ENCODE measurements around the gene GDI1.

GDI1 gene

DNA sequence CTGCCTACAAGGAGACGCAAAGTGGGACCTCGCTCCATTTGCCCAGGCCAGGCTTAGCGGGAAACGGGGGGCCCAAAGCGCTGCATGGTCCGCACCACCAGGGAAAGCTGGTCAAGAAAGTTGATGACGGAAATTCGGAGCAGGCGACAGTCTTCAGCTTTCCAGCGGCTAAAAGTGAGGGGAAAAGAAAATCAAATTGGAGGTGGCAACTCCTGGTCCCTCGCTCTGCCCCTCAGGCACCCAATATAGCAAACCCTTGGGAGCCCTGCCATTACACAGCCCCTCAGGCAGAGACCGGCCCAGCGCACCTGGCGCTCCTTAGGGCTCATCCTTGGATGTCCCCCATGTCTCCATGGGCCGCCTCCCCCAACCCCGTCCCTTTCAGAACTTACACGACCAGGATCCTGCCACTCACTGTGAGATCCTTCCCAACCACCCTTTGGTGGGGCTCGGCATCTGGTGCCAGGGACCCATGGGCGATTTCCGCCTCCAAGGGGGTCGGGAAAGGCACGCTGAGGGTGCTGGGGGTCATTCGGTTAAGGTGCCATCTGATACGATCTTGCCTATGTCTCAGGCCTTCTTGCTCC lies 41.0 kb downstream of the GDI1 start:
- DNase-seq (ENCODE audit: extremely low read depth in 1 of 2, low read depth in 1 of 2), result no peak

DNA sequence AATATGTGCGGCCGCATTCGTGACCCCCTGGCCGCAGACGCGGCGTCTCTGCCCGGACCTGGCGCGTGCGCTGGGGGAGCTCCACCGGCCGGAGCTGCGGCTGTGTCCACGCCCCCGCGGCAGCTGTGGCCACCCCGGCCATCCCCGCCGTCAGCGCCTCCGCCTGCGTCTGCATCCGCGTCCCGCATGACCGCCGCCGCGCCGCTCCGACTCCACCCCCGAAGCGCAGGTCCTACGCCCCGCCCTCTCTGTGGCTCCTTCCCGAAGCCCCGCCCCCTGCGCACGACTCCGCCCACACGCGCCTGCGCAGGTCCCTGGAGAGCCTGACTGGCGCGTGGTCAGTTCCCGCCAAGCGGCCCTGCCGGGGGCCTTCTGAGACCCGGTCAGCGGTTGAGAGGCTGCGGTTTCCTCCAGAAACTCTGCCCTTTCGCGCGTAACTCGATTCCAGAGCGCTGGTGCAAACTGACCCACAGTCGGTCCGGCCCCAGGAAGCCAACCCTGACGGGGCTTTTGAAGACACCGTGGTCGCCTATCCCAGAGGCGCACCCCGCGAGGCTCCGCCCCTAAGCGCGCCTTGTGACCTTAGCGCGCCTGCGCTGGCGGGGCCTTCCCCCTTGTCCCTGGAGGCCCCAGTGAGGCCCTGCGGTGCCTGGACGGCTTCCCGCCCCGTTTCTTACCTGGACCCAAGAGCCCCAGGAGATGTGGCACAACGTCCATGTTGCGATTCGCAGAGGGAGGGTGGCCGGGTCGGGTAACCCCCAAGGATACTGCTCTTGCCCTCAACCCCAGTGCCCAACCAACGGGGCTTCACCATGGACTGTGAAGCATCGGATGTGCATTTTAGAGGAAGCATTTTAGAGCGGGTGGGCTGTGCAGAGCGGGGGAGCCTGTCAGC lies 42.0 kb downstream of the GDI1 start, which contains the start of gene LAGE3:
LAGE3 (minus strand) TSS at position 554 of the 895 bp plus-strand sequence; CDS start at position 188, 366 bp downstream.
- DNase-seq (ENCODE audit: extremely low read depth in 1 of 2, low read depth in 1 of 2), result peak; percentile 83 to 90

DNA sequence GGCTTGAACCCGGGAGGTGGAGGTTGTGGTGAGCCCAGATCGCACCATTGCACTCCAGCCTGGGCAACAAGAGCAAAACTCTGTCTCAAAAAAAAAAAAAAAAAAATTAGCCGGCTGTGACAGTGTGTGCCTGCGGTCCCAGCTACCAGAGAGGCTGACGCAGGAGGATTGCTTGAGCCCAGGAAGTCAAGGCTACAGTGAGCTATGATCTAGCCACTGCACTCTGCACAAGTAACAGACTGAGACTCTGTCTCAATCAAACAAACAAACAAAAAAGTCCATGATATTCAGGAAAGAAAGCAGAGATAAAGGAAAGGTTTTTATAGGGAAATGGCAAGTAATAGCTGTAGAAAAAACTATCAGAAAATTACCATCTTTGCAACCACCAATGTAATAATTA lies 44.2 kb downstream of the GDI1 start:
- no peak for DNase-seq (ENCODE audit: extremely low read depth in 1 of 2, low read depth in 1 of 2)

DNA sequence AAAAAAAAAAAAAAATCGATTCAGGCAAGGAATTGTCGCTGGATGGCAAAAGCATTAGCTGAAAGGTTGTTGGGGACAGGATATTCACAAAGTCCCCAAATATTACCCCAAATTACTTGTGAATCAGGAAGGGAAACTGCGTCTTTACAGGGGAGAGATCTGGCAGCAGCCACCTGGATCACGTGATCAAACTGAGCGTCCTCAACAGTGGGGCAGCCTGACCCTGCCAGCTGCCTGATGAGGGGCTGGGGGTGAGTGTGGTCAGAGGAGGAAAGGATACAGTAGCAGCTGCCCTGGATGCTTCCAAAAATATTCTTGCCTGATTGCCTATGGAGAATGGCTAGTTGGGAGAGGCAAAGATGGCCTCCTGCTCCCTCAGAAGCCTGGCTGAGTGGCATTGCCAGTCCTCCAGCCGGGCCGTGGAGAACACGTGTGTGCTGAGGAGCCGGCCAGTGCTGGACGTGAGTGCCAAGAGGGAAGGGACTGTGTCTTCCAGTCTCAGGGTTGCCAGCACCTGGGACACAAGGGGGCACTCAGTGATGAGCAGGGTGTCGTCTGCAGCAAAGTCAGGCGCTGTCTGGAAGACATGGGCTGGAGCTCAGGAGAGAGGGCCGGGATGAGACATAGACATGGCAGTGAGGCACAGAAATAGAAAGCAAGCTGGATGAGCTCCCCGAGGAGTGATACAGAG lies 45.1 kb downstream of the GDI1 start:
- no peak for DNase-seq (ENCODE audit: extremely low read depth in 1 of 2, low read depth in 1 of 2)

DNA sequence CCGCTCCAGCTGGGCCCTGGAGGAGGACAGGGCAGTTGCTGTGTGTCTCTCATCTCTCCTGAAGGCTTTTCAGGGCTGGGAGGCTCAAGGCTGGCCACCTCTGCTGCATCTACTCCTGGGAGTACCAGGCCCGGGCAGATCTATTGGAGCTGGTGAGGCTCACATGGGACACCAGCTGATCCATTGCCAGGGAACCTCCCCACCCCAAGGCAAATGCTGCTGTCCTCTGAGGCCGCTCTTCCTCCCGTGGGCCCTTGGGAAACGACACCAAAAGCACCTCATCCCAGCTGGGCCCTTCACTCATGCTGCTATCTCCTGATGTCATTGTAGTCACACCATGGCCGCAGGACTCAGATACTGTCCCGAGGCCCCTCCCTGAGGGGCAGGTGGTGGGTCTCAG lies 45.8 kb downstream of the GDI1 start:
- no peak for DNase-seq (ENCODE audit: extremely low read depth in 1 of 2, low read depth in 1 of 2)

DNA sequence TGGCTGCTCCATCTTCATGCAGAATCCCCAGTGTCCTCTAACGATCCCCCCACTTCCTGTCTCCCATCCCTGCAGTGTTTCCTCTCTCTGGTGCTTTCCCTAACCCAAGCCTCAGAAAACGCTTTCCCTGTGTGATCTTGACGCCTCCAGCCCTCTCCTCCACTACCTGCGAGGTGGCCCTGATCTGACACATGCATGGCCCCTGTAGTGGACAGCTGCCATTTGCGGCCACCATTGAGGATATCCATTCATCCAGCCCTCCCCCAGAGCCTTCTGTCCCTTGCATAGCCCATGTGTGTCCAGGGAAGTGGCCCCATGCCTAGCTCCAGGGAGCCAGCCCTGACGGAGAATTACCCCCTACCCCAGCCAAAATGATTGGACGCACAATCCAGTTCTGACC lies 46.4 kb downstream of the GDI1 start:
- DNase-seq (ENCODE audit: extremely low read depth in 1 of 2, low read depth in 1 of 2), result no peak

DNA sequence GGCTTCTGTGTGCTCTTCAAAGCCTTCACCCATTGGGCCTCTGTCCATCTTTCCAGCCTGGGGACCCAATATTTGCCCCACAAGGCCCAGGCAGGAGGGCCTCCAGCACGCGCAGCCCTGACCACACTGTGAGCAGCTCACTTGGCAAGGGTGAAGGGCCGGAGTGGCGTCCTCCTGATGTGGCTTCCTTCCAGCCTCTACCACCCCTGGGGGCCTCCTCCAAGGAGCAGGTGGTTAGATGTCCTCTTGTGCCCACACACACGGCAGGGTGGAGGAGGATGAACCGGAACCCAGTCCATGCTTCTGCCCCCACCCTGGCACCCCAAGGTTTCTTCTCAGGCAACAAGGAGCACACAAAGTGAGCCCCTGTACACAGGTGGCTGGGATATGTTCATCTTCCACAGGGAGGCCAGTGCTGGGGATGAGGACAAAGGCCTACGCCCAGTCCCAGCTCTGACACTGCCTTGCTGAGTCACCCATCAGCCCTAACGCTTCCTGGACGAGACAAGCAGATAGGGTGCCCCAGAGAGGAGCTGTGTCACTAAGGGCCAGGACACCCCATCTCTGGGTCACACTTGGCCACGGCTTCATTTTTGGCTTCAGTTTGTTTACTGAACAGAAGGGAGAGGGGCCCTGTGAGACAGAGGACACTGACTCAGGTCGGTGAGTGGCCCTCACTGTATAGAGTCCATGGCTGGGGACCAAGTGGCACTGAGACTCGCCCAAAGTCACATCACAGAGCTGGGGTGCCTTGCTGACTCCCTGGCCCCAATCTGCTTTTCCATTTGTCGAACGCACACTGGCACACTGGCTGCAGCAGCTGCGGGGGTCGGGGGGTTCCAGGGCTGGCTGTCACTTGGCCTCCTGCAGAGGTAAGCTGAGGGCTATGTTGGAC lies 47.5 kb downstream of the GDI1 start:
- no peak for DNase-seq (ENCODE audit: extremely low read depth in 1 of 2, low read depth in 1 of 2)

DNA sequence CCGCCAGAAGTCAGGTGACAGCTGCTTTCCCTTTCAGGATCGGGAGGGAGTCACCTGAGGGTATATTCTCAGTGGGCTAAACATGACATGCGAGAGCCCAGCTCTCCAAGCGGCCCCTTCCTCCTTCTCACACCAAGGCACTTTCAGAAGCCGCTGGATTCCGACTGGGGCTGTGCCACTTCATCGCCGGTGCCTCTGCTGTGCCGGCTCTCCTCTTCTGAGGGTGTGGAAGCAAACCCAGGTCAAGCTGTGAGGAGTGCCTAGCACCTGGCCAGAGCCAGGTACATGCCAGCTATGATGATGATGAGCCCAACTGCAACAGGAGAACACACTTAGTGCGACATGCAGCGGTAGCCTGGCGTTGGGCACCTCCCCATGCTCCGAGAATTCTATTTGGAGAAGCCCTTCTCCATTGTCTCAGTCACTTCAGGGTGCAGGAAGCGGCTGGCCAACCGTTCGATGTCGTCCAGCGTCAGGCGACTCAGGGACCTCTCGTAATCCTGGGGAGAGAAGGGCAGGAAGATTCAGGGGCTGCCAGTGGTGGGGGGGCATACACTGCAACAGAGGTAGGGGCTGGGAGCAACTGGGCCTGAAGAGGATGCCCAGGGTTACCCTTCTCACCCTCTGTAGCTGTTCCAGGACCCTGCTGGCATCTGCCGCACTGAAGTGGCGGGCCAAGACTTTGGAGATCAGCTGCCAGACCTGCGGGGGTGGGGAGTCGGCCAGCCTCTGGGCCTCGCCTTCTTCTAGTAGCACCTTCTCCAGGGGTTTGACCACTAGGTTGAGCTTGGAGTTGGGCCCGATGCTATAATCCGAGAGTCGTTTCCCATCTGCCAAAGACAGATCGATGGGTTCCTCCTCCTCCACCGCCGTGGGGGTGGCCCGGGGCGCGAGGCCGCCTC lies 48.4 kb downstream of the GDI1 start:
- DNase-seq (ENCODE audit: extremely low read depth in 1 of 2, low read depth in 1 of 2), result no peak

DNA sequence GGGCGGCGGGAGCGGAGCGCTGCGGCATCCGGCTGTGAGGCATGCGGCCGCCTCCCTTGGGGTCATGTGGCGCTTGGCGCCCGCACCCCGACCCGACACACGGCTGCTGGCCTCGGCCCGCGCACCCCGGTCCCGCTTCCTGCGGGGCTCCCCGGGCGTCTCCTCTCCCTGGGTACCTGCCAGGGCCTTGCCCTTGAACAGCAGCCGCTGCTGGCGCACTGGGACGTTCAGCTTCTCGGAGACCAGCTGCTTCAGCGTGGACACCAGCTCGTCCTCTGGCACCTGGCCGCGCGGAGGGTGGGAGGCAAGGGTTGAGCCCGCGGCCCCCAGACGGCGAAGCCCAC lies 49.1 kb downstream of the GDI1 start:
- no peak for DNase-seq (ENCODE audit: extremely low read depth in 1 of 2, low read depth in 1 of 2)

DNA sequence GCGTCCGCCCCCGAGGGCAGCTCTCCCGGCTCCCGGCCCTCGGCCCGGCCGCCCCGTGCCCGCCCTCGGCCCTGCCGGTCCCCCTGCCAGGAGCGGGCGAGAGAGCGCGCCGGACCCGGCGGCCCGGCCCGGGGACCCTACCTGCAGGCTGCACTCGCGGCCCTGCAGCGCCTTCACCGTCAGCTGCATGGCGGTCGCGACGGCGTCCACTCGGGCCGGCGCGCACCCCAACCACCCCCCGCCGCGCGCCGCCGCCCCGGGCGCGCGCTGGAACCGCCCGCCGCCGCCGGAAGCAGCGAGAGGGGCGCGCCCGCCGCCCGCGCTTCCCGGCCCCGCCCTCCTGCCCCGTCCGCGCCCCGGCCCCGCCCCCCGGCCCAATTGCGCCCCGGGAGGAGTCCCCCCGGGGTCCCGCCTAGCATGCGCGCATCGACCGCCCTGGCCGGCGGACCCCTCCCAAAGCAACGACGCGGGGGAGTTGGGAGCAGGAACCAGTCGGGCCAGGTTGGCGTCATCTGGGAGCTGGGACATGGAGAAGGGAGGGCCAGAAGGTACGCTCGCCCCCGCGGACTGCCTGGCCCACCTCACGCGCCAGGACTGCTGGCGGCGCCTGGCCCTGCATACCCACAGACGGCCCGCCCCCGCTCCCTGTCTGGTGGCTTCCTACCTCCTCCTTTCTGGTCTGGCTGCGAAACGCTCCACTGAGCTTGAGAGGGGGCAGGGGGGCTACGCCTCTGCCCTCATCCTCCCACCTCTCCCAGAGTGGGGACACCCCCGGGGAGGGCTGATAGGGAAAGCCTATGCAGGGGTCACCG lies 49.6 kb downstream of the GDI1 start, which contains the start of gene UBL4A:
UBL4A (minus strand) TSS at position 220 of the 812 bp plus-strand sequence; CDS start at position 189, 31 bp downstream.
- peak in 1 of 2 donors; percentile 49 for DNase-seq (ENCODE audit: extremely low read depth in 1 of 2, low read depth in 1 of 2)

DNA sequence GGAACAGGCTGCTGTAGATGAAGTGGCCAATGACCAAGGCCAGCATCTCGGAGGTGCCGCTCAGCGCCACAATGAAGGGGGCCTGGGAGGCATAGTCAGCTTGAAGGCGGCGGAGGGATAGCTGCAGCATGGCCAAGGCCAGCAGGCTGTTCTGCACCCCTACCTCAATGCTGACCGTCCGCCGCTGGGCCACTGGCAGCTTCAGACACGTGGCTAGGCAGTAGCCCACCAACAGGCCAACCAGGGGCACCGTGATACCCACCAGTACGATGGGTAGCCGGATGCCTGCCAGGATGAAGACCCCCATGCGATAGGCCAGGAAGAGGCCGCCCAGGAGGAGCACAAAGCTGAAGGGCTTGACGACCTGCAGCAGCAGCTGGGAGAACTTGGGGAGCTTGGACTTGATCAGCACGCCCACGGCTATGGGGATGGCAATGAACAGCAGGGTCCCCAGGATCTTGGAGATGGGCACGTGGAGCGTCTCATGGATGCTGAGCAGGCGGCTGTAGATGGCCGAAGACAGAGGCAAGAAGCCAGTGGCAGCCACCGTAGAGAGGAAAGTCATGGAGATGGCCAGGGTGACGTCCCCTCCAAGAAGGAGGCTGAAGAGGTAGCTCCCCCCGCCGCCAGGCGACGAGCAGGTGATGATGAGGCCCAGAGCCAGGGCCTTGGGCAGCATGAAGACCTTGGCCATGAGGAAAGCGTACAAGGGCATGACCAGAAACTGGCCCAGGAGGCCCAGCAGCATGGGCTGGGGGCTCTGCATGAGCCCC lies 50.8 kb downstream of the GDI1 start:
- no peak for DNase-seq (ENCODE audit: extremely low read depth in 1 of 2, low read depth in 1 of 2)

DNA sequence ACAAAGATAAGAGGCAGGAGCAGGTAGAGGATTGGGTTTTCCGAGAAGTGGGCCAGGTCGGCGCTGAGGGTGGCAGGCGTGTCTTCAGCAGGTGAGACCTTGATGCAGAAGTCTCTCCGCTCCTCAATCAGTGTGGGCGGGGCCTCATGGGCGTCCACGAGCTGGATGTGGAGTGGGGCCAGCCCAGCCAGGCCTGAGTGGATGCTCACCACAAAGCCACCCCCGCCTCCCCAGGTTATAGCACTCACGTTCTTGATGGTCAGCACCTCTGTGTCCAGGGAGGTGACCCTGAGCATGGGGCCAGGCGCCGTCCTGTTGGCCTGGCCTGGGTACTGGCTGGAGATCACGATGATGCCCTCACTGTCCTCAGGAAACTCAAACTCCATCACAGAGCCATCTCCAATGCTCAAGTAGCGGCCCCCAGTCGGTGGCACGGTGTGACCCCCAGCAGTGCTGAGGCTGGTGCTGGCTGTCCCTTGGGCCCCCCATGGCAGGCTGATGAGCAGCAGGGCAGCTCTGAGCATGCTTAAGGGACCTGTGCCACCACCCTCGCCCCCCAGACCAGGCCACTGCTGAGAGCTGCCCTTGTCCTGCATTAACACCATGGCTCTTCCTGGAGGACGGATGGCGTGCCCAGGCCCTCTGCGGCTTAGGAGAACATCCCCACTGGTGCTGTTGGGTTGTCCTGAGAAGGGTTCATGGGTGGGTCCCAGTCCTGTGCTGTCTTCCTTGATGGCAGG lies 51.6 kb downstream of the GDI1 start:
- DNase-seq (ENCODE audit: extremely low read depth in 1 of 2, low read depth in 1 of 2), result no peak

DNA sequence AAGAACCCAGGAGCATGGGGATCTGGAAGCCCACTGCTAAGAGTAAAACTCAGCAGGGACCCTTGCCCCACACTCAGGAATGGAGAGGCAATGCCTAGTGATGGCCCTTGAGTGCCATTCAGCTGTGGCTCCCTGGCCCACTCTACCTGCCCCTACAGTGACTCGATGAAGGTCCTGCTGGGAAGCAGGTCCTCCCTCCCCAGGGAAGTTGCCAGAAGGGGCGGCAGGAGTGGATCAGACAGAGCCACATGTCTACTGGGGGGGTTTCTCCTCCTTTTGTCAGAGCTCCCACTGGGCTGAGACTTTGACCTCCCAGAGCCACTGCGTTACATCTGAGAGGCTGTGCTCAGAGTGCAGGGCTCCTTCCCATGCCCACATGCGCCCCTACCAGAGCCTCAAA lies 52.2 kb downstream of the GDI1 start:
- no peak for DNase-seq (ENCODE audit: extremely low read depth in 1 of 2, low read depth in 1 of 2)

DNA sequence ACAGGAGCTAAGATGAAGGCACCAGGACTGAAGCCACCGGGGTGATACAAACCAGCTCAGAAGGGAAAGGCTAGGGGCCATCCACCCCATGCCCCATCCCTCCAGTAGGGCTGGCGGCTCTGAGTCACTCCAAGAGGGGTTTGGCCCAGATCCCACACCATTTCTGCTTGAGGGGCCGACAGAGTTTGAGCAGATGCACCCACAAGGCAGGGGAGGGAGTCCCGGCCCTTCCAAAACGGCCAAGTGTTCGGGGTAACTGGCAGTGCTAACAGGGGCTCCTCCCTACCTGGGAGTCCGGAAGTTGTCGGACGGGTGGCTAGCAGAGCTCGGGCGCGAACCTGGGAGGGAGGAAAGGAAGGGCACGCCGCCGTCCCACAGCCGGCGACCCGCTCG lies 53.1 kb downstream of the GDI1 start:
- DNase-seq (ENCODE audit: extremely low read depth in 1 of 2, low read depth in 1 of 2), result no peak

DNA sequence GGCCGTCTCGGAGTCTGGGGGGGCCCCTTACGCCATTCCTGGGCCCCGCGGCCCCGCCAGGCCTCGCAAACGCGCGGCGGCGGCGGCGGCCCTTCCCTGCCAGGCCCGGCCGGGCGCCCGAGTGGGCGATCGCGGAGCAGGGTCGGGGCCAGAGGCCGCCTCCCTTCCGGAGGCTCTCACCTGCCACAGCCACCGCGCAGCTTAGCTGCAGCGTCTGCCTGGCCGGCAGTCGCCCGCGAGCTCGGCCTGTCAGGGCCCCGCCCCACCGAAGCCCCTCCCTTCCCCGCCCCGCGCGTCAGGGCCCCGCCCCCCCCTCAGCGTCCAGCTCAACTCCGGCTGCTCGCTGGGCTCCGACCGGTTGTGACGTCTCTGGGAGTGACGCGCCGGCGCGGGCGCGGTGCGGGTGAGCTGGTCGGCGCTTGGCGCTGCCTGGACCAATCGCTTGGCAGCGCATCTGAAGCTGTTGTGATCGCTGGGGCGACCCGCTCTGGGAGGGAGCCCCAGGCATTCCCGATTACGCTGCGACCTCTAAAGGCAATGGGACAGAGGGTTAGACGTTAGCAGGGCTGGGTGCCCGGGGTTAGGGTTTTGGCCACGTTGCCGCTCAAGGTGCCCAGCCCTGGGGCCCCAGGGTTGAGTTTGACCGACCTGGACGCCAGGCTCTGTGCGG lies 53.6 kb downstream of the GDI1 start, which contains the start of gene SLC10A3:
SLC10A3 (minus strand) TSS at position 216 of the 670 bp plus-strand sequence. CDS start 1,689 bp downstream, outside the sequence.
- peak; percentile 68 to 78 for DNase-seq (ENCODE audit: extremely low read depth in 1 of 2, low read depth in 1 of 2)

Measured in activated CD8-positive, alpha-beta memory T cell treated with anti-CD3 and anti-CD28 coated beads for 1 hour (primary cell).